Skeletal muscle tissue (tissue), 4 donors: ENCODE measurements around the gene GNA12. TPM values are rescaled to one million over a fixed set of nuclear protein-coding genes. Genes with fewer than 3 reads are reported as not detected.
"Not testable (repeated sequence)": the region's sequence is repeated elsewhere in the genome, so short reads cannot be mapped to it uniquely, and the experiment has no call there.

ENCODE experiments used
- H3K27ac ChIP-seq: one replicate; pipeline ENCODE4 v1.7.0; 2013; ENCODE audit warnings: mild to moderate bottlenecking, low read depth, low read length, inconsistent platforms
- H3K27me3 ChIP-seq, 3 donors: one replicate each; pipeline ENCODE4 v1.7.0; 2013; ENCODE audit warnings: low read length in 3 of 3; ENCODE audit not compliant: control insufficient read depth in 3 of 3, insufficient read depth in 3 of 3
- H3K36me3 ChIP-seq, 3 donors: one replicate each; pipeline ENCODE4 v1.7.0; 2013; ENCODE audit warnings: low read length in 3 of 3; ENCODE audit not compliant: control insufficient read depth in 3 of 3, insufficient read depth in 3 of 3
- H3K4me1 ChIP-seq, 3 donors: one replicate each; pipeline ENCODE4 v1.7.0; 2013; ENCODE audit warnings: low read length in 3 of 3, mild to moderate bottlenecking in 3 of 3; ENCODE audit not compliant: control insufficient read depth in 3 of 3, insufficient read depth in 3 of 3
- H3K4me3 ChIP-seq, 3 donors: one replicate each; pipeline ENCODE4 v1.7.0; 2013; ENCODE audit warnings: low read length in 3 of 3
- H3K9ac ChIP-seq, 3 donors: one replicate each; pipeline ENCODE4 v1.7.0; 2013; ENCODE audit warnings: low read length in 3 of 3, mild to moderate bottlenecking in 3 of 3, moderate library complexity in 2 of 3, low read depth in 1 of 3
- H3K9me3 ChIP-seq, 3 donors: one replicate each; pipeline ENCODE4 v1.7.0; 2013; ENCODE audit warnings: low read length in 3 of 3; ENCODE audit not compliant: control insufficient read depth in 3 of 3
- total RNA-seq: library from RNA; depleted of rRNA; stranded (reverse); fragments of >200 nt; gene quantifications from one replicate; pipeline ENCODE4 v1.2.3, GENCODE V29; 2014
- donor health status: Osteomylitis.

GNA12 gene
- total RNA-seq, 1 donor from 2014 or later: 9.9 TPM

DNA sequence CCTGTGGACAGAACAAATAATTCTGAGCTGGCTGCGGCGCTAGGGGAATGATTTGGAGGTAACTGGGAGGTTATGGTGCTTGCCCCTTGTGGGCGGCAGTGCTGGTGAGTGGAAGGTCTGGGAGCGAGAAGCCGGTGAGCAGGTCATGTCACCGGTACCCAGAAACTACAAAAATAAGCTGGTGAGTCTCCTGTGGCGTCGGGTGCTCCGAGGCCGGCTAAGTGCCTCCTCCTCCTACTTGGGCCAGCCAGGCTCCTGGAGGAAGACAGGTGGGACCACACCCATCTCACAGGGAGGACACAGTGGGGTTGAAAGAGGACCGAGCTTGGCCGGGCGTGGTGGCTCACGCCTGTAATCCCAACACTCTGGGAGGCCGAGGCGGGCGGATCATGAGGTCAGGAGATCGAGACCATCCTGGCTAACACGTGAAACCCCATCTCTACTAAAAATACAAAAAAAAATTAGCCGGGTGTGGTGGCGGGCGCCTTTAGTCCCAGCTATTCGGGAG is 152.1 kb downstream of the GNA12 start:
- not testable (repeated sequence) for H3K9me3 ChIP-seq, H3K9ac ChIP-seq, H3K4me3 ChIP-seq, H3K36me3 ChIP-seq, H3K27ac ChIP-seq
- peaks cover 12 to 24% (median 17%) of the 10 kb centered on the region in 3 donors for H3K4me1 ChIP-seq
- H3K27me3 ChIP-seq: peaks cover 30 to 33% (median 31%) of the 10 kb centered on the region in 3 donors

- Histone ChIP-seq H3K4me1 (peaks cover 12 to 24% (median 17%) of the 10 kb centered on the region in 3 donors), H3K4me3 (no peak overlapping the region)
Observed at GRCh38 chr7:2691011-2691707, 152.9 kb downstream of the GNA12 start.

GRCh38 chr7:2689951-2690705 is 154.0 kb downstream of the GNA12 start:
- H3K9ac ChIP-seq: no peak overlapping the region
- no peak overlapping the region for H3K27ac ChIP-seq
- H3K4me3 ChIP-seq: no peak overlapping the region
- no peaks in the 10 kb centered on the region for H3K36me3 ChIP-seq
- peaks cover 38 to 42% (median 41%) of the 10 kb centered on the region in 3 donors for H3K27me3 ChIP-seq
- peaks cover 12 to 24% (median 17%) of the 10 kb centered on the region in 3 donors for H3K4me1 ChIP-seq
- H3K9me3 ChIP-seq: no peaks in the 10 kb centered on the region

More at GRCh38 chr7:2691011-2691707, 152.9 kb downstream of the GNA12 start:
- H3K36me3 ChIP-seq: no peaks in the 10 kb centered on the region
- H3K9me3 ChIP-seq: no peaks in the 10 kb centered on the region
- no peak overlapping the region for H3K27ac ChIP-seq
- peaks cover 34 to 37% (median 37%) of the 10 kb centered on the region in 3 donors for H3K27me3 ChIP-seq
- no peak overlapping the region for H3K9ac ChIP-seq

- Histone ChIP-seq H3K27me3 (peaks cover 41 to 44% (median 42%) of the 10 kb centered on the region in 3 donors), H3K27ac (no peak overlapping the region), H3K9ac (no peak overlapping the region), H3K4me1 (peaks cover 12 to 24% (median 17%) of the 10 kb centered on the region in 3 donors), H3K9me3 (no peaks in the 10 kb centered on the region), H3K4me3 (no peak overlapping the region), H3K36me3 (no peaks in the 10 kb centered on the region)
Observed at GRCh38 chr7:2689343-2689847, 154.7 kb downstream of the GNA12 start.

GRCh38 chr7:2688409-2689342 is 155.4 kb downstream of the GNA12 start:
- no peak overlapping the region for H3K27ac ChIP-seq
- no peak overlapping the region for H3K9ac ChIP-seq
- H3K4me3 ChIP-seq: no peak overlapping the region
- peaks cover 12 to 24% (median 17%) of the 10 kb centered on the region in 3 donors for H3K4me1 ChIP-seq
- H3K36me3 ChIP-seq: no peaks in the 10 kb centered on the region
- peaks cover 44 to 45% (median 45%) of the 10 kb centered on the region in 3 donors for H3K27me3 ChIP-seq
- H3K9me3 ChIP-seq: no peaks in the 10 kb centered on the region

GRCh38 chr7:2687881-2688318 is 156.2 kb downstream of the GNA12 start, which contains the start of gene AMZ1:
TSS of gene AMZ1 (plus strand) at chr7:2688202. CDS start at chr7:2700452, 12,250 bp downstream.
- H3K36me3 ChIP-seq: no peaks in the 10 kb centered on the region
- H3K27ac ChIP-seq: no peak within 1 kb of the TSS
- H3K4me3 ChIP-seq: no peak within 1 kb of the TSS
- H3K4me1 ChIP-seq: peaks cover 12 to 24% (median 17%) of the 10 kb centered on the region in 3 donors
- H3K27me3 ChIP-seq: peaks cover 45 to 48% (median 47%) of the 10 kb centered on the region in 3 donors
- no peak within 1 kb of the TSS for H3K9ac ChIP-seq
- no peaks in the 10 kb centered on the region for H3K9me3 ChIP-seq

- no peak overlapping the region for H3K4me3 ChIP-seq
- H3K4me1 ChIP-seq: peaks cover 12 to 24% (median 17%) of the 10 kb centered on the region in 3 donors
- H3K27me3 ChIP-seq: peaks cover 46 to 51% (median 51%) of the 10 kb centered on the region in 3 donors
- H3K9me3 ChIP-seq: no peaks in the 10 kb centered on the region
- no peaks in the 10 kb centered on the region for H3K36me3 ChIP-seq
- H3K9ac ChIP-seq: no peak overlapping the region
- no peak overlapping the region for H3K27ac ChIP-seq
Observed at GRCh38 chr7:2687338-2687869, 156.7 kb downstream of the GNA12 start.

GRCh38 chr7:2686101-2686500 is 158.0 kb downstream of the GNA12 start:
- Histone ChIP-seq H3K4me3 (no peak overlapping the region), H3K4me1 (peaks cover 12 to 24% (median 17%) of the 10 kb centered on the region in 3 donors), H3K36me3 (no peaks in the 10 kb centered on the region), H3K9ac (no peak overlapping the region), H3K27me3 (peaks cover 53 to 62% (median 58%) of the 10 kb centered on the region in 3 donors), H3K9me3 (no peaks in the 10 kb centered on the region), H3K27ac (no peak overlapping the region)

GRCh38 chr7:2684501-2684900 is 159.6 kb downstream of the GNA12 start:
- Histone ChIP-seq H3K36me3 (no peaks in the 10 kb centered on the region), H3K9me3 (no peaks in the 10 kb centered on the region), H3K4me3 (no peak overlapping the region), H3K4me1 (peaks cover 12 to 20% (median 13%) of the 10 kb centered on the region in 3 donors), H3K27ac (no peak overlapping the region), H3K9ac (no peak overlapping the region), H3K27me3 (peaks cover 48 to 70% (median 59%) of the 10 kb centered on the region in 3 donors)
